ENCODE measurements around the gene HDAC4. TPM values are rescaled to one million over a fixed set of nuclear protein-coding genes. Genes with fewer than 3 reads are reported as not detected.

HDAC4 gene
- total and polyA plus RNA-seq, 2 of the 4 experiments (the other 2 are of a cell fraction): 4.1 to 7.2 TPM

- Histone ChIP-seq H3K4ac (ENCODE audit: low read depth, low read length) (no peak overlapping the region), H4K20me1 (ENCODE audit: insufficient read depth, low read length) (no peaks in the 10 kb centered on the region), H2AK5ac (ENCODE audit: low read depth, low read length) (no peak overlapping the region), H2AK9ac (replicated peaks; ENCODE audit: low read depth, low read length, poor library complexity) (no peak overlapping the region), H3K4me1 (ENCODE audit: control insufficient read depth, insufficient read depth, low read length) (peaks cover 3% of the 10 kb centered on the region; the same call in 1 of the 2 replicates), H3K56ac (ENCODE audit: extremely low read depth, insufficient read depth, low read length) (no peak overlapping the region), H3K9me1 (ENCODE audit: insufficient read depth, low read length) (no peaks in the 10 kb centered on the region), H2BK120ac (ENCODE audit: low read depth, low read length) (no peak overlapping the region), H3K9me3 (ENCODE audit: control insufficient read depth, insufficient read depth, low read length) (no peaks in the 10 kb centered on the region), H2AFZ (replicated peaks; ENCODE audit: low read length, poor library complexity) (no peak overlapping the region), H3K4me3 (ENCODE audit: insufficient read depth, low read depth, low read length) (no peak overlapping the region), H3K79me1 (ENCODE audit: low read depth in 1 of 2, low read length in 2 of 2) (no peaks in the 10 kb centered on the region), H4K8ac (ENCODE audit: low read depth in 2 of 2, low read length in 2 of 2) (no peak overlapping the region), H2BK5ac (ENCODE audit: low read depth, low read length, poor library complexity, severe bottlenecking) (no peak overlapping the region), H4K91ac (ENCODE audit: insufficient read depth, low read depth, low read length) (no peak overlapping the region), H3K27me3 (ENCODE audit: control insufficient read depth, insufficient read depth, low read length) (peaks cover 41% of the 10 kb centered on the region), H4K5ac (ENCODE audit: low read depth, low read length) (no peak overlapping the region), H2BK20ac (ENCODE audit: low read depth, low read length) (no peak overlapping the region), H3K18ac (ENCODE audit: low read depth, low read length) (no peak overlapping the region), H3K4me2 (ENCODE audit: low read depth, low read length) (no peak overlapping the region), H3K9ac (ENCODE audit: low read depth, low read length) (no peak overlapping the region), H3K23ac (ENCODE audit: low read depth, low read length) (no peak overlapping the region), H3K27ac (ENCODE audit: insufficient read depth, low read length) (no peak overlapping the region), H2BK15ac (ENCODE audit: low read depth, low read length) (no peak overlapping the region), H3K14ac (replicated peaks; ENCODE audit: low read depth, low read length) (no peak overlapping the region), H3K36me3 (ENCODE audit: control insufficient read depth, insufficient read depth, low read length) (no peaks in the 10 kb centered on the region)
- ChIA-PET POLR2A (ENCODE audit: unreplicated experiment) (no interaction called here), CTCF (no interaction called here)
- dilution Hi-C loops (cut with HindIII; ENCODE audit: low sequenced_read_pairs, unreplicated experiment) (no loop called here), intact Hi-C loops (cut with micrococcal nuclease) (no loop called here), in situ Hi-C loops (cut with MboI; ENCODE audit: low sequenced_read_pairs) (no loop called here)
- BruUV-seq (replicated peaks): no TSS peak
- no peak for ATAC-seq (ENCODE audit: low read depth)
- no peak for TF ChIP-seq MAZ (IDR thresholded peaks at IDR 0.05; ENCODE audit: borderline replicate concordance, low read depth, low read length)
- TF ChIP-seq FOS (IDR thresholded peaks at IDR 0.05; ENCODE audit: low read depth, low read length): no peak
- no peak for TF ChIP-seq RCOR1 (IDR thresholded peaks at IDR 0.05; ENCODE audit: insufficient replicate concordance, low read length)
- no peak for TF ChIP-seq RFX5 (IDR thresholded peaks at IDR 0.05; ENCODE audit: low read depth, low read length)
- no peak for TF ChIP-seq SMC3 (IDR thresholded peaks at IDR 0.05; ENCODE audit: low read depth, low read length)
- TF ChIP-seq RAD21 (IDR thresholded peaks at IDR 0.05; ENCODE audit: low read length): no peak
- no peak for TF ChIP-seq USF2 (IDR thresholded peaks at IDR 0.05; ENCODE audit: low read depth, low read length)
- no peak for TF ChIP-seq NFE2L2 (IDR thresholded peaks at IDR 0.05; ENCODE audit: low read depth, low read length)
- no peak for TF ChIP-seq MXI1 (IDR thresholded peaks at IDR 0.05; ENCODE audit: borderline replicate concordance, low read depth, low read length)
- TF ChIP-seq CHD1 (IDR thresholded peaks at IDR 0.05; ENCODE audit: low read depth, low read length): no peak
- no peak for TF ChIP-seq ELK1 (IDR thresholded peaks at IDR 0.05; ENCODE audit: borderline replicate concordance, low read depth, low read length)
- TF ChIP-seq BHLHE40 (IDR thresholded peaks at IDR 0.05; ENCODE audit: low read depth, low read length): no peak
- TF ChIP-seq POLR2A (IDR thresholded peaks at IDR 0.05; ENCODE audit: low read depth, low read length): no peak
- TF ChIP-seq CEBPB (IDR thresholded peaks at IDR 0.05; ENCODE audit: low read depth, low read length): no peak
- no peak for TF ChIP-seq CTCF (conservative IDR thresholded peaks at IDR 0.05; ENCODE audit: low read depth, low read length)
- TF ChIP-seq MAFK (IDR thresholded peaks at IDR 0.05; ENCODE audit: low read depth, low read length): no peak
- WGBS, 2 experiments (ENCODE audit: extremely low coverage in 2 of 2, insufficient read length in 1 of 2): 78% methylated on average over 9 of the region's 18 CpGs; no CpG with 5 or more reads in 1 of the 2 experiments
- no peak for DNase-seq
These were observed 379.0 kb downstream of the HDAC4 start for GRCh38 chr2:239021651-239022436.

All from IMR-90 (cell line).